A673 (cell line): Measurements from ENCODE around the gene RYR1.

Source experiments
- CTCF ChIP-seq: fragments of 300-800, 200-600 bp; sonication (generic); conservative IDR thresholded peaks from 2 replicates; pipeline ENCODE4 v1.5.1; 2017; ENCODE audit warnings: low read depth, mild to moderate bottlenecking, antibody characterized with exemption, low read length, moderate library complexity, mixed read lengths
- EZH2 ChIP-seq: fragments of 200-600 bp; sonication (generic); IDR thresholded peaks from 2 replicates; pipeline ENCODE4 v1.6.1; 2017; ENCODE audit warnings: borderline replicate concordance, low read depth, mild to moderate bottlenecking, mixed read lengths, antibody characterized with exemption, low read length; ENCODE audit not compliant: poor library complexity, severe bottlenecking

- no peak for TF ChIP-seq CTCF
- TF ChIP-seq EZH2, result no peak
Measured at GRCh38 chr19:38626401-38626800, 192.9 kb downstream of the RYR1 start.
